Suppressor macrophage (primary cell): ENCODE data around the gene WASF2.
A peak's percentile ranks its signal among the peaks of the same experiment; 100 is the strongest.
"Not testable (repeated sequence)": the region's sequence is repeated elsewhere in the genome, so short reads cannot be mapped to it uniquely, and the experiment has no call there.

Source experiments
- DNase-seq, 4 experiments: peaks; one replicate each; pipeline ENCODE4 v3.0.0-alpha.2; 2020 to 2022

WASF2 gene

GRCh38 chr1:27448982-27449381 is 41.0 kb downstream of the WASF2 start:
- no peak for DNase-seq

DNA sequence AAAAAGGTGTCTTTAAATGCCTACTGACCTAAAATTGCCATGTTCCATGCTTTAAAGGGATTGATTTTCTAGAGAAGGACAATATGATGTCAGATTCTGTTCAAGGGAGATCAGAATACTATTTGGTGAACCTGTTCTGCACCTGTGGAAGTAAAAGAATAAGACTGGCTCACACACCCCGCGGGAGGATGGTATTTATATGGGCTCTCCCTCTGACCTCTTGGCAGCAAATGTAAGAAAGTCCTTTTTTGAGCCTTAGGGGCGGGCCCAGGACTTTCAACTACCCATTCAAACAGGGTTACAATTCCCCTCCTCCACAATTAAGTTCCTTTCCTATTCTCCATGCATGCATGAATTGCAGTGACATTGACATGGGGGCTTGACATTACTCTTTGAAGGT is 42.1 kb downstream of the WASF2 start:
- no peak for DNase-seq

DNA sequence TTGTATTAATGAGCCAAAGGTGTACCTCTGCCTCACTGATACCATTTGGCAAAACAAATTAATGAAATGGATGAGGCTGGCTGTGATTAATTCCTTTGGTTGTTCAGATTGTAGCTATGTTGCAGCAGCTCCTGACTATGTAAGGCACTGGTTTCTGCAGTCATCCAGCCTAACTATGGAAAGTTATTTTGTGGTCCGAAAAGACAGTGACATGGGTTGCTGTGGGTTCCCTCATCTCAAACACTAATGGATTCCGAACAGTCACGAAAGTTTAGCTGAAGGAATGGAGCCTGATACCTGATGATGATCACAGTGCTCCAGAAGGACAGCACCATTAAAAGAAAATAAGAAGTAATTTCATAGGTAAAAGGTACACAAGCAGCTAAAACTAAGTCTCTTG is 42.6 kb downstream of the WASF2 start:
- DNase-seq = no peak

DNA sequence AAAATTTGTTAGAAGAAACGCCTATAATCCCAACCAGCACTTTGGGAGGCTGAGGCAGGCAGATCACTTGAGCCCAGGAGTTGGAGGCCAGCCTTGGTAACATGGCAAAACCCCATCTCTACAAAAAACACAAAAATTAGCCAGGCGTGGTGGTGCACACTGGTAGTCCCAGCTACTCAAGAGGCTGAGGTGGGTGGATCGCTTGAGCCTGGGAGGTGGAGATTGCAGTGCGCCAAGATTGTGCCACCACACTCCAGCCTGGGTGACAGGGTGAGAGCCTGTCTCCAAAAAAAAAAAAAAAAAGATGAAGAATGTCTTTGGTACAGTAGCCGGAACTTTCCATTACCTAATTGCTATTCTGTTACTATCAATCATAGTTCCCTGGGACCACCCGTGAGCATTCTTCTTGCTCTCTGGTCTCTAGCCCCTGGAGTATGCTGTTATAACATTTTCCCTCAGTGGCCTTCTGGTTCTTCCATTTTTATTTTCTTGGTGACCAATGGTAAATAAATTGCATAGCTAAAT is 43.4 kb downstream of the WASF2 start:
- DNase-seq = no peak

GRCh38 chr1:27445177-27445936 is 44.6 kb downstream of the WASF2 start:
- no peak for DNase-seq

DNA sequence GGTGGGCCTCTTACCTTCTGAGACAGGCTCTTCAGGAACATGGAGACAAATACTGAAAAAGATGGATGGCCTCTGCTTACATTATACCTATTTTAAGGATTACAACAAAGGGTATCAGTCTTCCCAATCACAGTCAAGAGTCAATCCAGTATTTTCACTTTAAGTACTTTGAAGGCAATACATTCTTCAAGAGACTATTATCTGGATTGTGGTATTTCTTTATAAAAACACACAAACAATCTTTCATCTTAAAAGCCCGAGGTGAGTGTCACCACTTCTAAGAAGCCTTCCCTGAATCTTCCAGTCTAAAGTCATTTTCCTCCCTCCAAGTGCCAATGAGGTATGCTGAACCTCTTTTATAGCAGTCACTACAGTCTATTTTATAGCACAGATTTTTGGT is 45.3 kb downstream of the WASF2 start:
- no peak for DNase-seq

GRCh38 chr1:27439150-27439549 is 50.8 kb downstream of the WASF2 start:
- DNase-seq = no peak

DNA sequence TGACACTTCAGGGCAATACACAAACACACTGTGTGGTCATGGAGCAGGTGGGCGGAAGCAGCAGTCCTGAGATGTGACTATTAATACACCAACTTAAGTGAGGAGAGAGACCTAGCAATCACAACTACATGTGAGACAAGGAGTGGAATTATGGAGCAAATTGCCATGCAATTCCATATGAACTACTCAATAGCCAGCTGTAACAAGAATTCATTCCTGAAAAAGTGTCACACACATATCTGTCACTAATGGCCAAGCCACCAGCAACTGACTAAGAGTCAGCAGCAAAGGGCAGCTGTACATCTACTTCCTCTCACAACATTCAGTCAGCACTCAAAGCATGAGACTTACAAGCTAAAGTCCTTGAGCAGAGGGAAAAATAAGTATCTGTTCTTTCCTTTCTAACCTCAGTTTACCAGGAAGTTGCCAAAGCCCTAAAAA is 51.3 kb downstream of the WASF2 start:
- DNase-seq = peak; percentile 73 to 90 (median 80)

DNA sequence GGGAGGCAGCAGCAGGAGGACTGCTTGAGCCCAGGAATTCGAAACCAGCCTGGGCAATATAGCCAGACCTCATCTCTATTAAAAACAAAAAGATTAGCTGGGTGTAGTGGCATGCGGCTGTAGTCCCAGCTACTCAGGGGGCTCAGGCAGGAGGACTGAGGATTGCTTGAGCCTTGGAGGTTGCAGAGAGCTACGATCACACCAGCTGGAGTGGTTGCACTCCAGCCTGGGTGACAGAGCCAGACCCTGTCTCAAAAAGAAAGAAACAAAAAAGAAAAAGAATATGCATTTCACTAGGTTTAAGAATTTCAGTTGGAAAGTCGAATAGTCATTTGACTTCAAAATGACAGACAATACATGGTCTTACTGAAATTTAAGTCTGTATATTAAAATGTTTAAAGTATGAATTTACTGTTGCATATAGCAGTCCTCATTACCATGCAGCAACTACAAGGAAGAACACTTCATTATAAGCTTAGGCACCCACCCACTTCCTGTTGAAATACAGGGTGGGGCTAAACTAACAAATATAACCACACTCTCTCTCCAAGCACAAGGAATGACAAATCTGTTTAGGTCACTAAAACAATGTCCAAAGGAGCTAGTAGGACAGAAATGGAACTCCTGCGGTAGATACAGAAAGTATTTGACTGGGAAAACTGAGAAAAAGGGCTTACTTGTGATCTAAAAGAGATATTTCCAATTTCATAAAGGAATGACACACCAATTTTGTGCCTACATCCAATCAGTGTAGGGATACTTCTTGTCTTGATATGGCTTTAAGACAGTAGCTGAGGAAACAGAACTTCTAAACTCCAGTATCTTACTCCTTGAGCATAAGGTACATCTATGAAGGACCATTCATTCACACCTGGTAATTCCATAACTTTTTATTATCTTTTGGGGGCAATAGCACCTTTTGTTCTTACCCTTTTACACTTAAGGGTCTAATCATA is 53.5 kb downstream of the WASF2 start:
- DNase-seq = peak; percentile 74 to 93 (median 85)

DNA sequence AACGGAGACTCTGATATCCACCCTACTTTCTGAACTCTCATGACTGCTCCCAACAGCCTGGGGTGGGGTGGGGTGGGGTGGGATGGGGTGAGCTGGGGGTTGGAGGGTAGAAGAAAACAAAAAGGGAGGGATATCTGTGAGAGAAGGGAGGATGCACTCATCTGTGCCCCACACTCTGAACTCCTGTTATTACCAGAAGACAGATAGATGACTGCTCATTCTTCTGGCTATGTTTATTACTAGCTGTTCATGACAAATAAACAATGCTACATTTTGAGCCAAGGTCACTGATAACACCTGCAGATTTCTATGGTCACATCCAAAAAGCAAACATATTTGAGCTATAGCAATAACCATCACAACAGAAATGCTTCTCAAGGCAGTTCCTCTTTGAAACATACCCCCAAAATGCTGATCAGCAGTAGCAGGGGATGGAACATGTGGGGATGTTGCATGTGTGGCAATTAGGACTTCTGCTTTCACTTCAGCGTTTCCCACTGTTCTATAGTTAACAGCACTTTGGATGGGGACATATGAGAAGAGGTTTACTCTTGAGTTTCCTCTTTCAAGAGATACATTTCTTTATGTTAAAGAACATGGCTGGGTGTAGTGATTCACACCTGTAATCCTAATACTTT is 54.3 kb downstream of the WASF2 start:
- DNase-seq = peak; percentile 84 to 96 (median 90)

GRCh38 chr1:27433706-27434105 is 56.3 kb downstream of the WASF2 start:
- DNase-seq = no peak

- not testable (repeated sequence) for DNase-seq
Measured at GRCh38 chr1:27432725-27433124, 57.2 kb downstream of the WASF2 start.

DNA sequence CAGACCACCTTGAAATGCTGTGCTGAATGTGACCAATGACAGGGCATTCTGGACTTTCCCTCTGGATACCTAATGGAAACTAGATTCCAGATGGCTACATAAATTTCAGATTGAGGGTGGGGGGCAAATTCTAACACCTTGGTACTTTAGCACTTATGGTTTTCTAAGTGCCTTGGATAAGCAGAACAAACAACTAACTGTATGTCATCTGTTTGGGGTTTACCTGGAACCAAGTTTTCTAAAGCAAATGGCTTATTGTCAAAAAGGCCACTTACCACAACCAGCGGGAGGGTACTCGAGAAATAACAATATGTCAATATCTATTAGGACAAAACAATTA is 58.4 kb downstream of the WASF2 start:
- no peak for DNase-seq

DNA sequence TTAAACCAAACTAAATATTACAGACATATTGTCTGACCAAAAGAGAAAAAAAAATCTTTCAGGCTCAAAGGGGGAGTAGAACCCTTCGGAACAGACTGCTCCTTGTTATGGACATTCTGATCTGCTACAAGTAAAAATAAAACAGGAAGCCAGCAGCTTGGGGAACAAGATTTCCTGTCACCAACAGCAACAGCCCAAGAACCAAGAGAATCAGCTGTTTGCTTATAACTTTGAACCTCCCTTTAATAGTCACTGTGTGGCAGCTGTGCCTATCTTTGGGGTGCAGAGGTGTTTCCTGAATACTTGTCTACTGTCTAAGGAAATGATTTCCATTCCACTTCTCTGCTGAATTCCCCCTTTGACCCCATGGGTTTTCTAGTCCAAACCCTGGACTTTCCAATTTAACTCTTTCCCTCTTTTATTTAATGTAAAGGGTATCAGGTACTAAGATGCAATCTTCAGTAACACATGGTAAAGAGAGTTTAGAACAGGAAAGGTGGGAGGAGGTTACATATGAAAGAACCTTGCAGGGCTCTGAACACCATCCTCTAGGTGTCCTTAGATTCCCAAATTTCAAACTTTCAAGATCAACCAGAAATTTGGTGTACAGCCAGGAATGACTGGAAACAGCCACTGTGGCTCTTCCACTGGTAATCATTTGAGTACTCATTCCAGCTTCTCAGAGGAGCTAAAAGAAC is 58.9 kb downstream of the WASF2 start:
- peak; percentile 70 to 84 (median 78) for DNase-seq

DNA sequence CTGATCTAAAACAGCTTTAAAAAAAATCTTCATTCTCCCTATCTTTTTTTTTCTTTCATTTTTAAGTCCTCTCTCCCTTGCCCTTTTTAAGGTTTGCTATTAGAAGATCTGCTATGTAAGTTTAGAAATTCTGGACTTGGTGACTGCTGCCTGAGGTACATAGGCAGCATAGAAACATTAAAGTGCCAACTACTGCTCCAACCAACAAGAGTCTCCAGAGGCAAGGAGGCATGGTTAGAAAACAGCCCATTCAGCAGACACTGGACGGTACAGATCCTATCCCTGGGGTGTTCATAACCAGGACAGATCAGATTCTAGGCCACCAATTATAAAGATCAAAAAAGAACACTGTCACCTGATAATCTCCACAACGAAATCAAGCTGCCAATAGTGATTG is 60.9 kb downstream of the WASF2 start:
- DNase-seq = peak in 1 of 4 experiments; percentile 20

GRCh38 chr1:27428316-27429028 is 61.5 kb downstream of the WASF2 start:
- peak in 1 of 4 experiments; percentile 25 for DNase-seq

DNA sequence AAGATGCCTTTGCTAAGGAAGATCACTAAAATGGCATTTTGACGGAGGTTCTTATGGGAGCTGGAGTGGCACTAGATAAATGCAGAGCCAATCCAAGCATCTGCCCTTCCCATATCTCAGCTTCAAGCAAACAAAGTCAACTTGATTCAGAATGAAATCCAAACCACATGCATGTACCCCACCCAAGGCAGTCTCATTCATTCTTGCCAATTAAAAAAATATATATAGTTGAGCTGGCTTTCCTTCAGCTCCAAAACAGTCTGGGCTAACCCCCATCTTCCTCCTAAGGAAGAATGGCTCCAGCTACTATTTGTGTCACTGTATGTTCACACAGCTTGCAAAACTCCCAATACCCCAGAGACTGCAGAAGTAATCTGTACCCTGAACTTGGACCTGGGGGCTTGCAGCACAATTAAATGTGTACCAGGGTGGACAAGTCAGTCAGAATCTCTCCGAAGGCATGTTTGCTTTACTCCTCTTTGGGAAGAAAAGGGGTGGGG is 62.1 kb downstream of the WASF2 start:
- DNase-seq = no peak

- DNase-seq = peak in 3 of 4 experiments; percentile 47 to 73 (median 65)
Measured at GRCh38 chr1:27427329-27427728, 62.6 kb downstream of the WASF2 start.

- no peak for DNase-seq
Measured at GRCh38 chr1:27423709-27424108, 66.3 kb downstream of the WASF2 start.

DNA sequence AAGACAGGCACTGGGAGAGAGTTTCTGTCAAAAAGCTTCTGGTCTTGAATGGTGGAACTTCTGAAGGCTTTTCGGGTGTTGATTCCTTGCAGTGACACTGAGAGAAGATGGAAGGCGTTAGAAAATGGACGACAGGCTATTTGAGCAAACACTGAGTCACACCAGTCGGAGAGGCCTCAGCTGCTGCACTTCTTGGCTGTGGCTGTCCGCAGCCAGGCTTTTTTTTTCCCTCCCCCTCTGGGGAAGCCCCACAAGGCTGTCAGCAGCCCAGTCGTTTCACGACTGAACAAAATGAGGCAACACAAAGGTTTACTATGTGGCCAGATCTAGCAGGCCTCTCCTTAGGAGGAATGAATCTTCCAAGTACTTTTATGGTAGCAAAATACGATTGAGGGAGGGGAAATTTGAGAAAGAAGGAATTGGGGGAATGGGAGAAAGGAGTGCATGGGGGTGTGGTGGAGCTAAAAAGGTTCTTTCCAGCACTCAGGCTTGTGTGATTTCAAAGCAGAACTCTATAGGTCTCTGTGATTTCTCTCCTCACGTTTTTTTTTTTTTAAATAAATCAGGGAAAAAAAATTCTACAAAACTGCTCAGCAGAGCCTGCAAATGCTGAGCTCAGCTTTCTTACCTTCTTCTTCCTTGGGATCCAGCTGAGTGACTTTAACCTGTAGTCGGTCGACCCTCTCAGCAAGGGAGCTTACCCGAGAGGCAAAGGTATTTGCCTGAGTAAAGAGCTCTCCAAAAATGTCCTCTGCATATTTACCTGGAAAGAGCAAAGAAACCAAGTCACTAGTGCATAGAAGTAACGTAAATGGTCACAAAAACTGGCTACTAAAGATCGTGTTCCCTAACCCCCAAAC is 71.4 kb downstream of the WASF2 start:
- DNase-seq = peak in 3 of 4 experiments; percentile 62 to 79 (median 64)
